Neuronal stem cell (in vitro differentiated cells): ENCODE data around the gene TRMU.

Experiments used
- DNase-seq: peaks from one replicate; pipeline ENCODE4 v3.0.0-alpha.2; 2013; ENCODE audit warnings: low spot score
- H2AFZ ChIP-seq: one replicate; pipeline ENCODE4 v1.6.1; 2013; ENCODE audit warnings: mild to moderate bottlenecking, low read length, inconsistent platforms
- H2AK5ac ChIP-seq: 2 replicates; pipeline ENCODE4 v1.6.1; 2013; ENCODE audit warnings: low read depth, mild to moderate bottlenecking, inconsistent platforms, low read length, moderate library complexity, mixed read lengths
- H2BK120ac ChIP-seq: 2 replicates; pipeline ENCODE4 v1.6.1; 2013; ENCODE audit warnings: low read depth, mild to moderate bottlenecking, inconsistent platforms, low read length, moderate library complexity, mixed read lengths
- H2BK12ac ChIP-seq: one replicate; pipeline ENCODE4 v1.6.1; 2013; ENCODE audit warnings: low read length, inconsistent platforms
- H2BK15ac ChIP-seq: 2 replicates; pipeline ENCODE4 v1.6.1; 2013; ENCODE audit warnings: mild to moderate bottlenecking, low read length, inconsistent platforms, mixed read lengths
- H2BK5ac ChIP-seq: one replicate; pipeline ENCODE4 v1.6.1; 2013; ENCODE audit warnings: inconsistent platforms, mild to moderate bottlenecking, low read length, moderate library complexity
- H3K14ac ChIP-seq: one replicate; pipeline ENCODE4 v1.6.1; 2013; ENCODE audit warnings: low read length, inconsistent platforms
- H3K18ac ChIP-seq: 2 replicates; pipeline ENCODE4 v1.6.1; 2013; ENCODE audit warnings: low read length, inconsistent platforms
- H3K23ac ChIP-seq: 2 replicates; pipeline ENCODE4 v1.6.1; 2013; ENCODE audit warnings: low read depth, mild to moderate bottlenecking, mixed read lengths, low read length, inconsistent platforms; ENCODE audit not compliant: poor library complexity
- H3K27ac ChIP-seq: replicated peaks from 3 replicates; pipeline ENCODE4 v1.5.1; 2013; ENCODE audit warnings: low read length, inconsistent platforms
- H3K27me3 ChIP-seq, 3 experiments: 2 replicates each; pipeline ENCODE4 v1.6.1; 2013; ENCODE audit warnings: low read length in 3 of 3, mild to moderate bottlenecking in 2 of 3, inconsistent platforms in 1 of 3, low read depth in 1 of 3, mixed read lengths in 1 of 3, moderate library complexity in 1 of 3; ENCODE audit not compliant: control insufficient read depth in 3 of 3, insufficient read depth in 3 of 3
- H3K36me3 ChIP-seq, 2 donors: replicated peaks in 1 of 2; 2 replicates each; pipeline ENCODE4 v1.6.1; 2013; ENCODE audit warnings: low read length in 2 of 2; ENCODE audit not compliant: control insufficient read depth in 2 of 2, insufficient read depth in 2 of 2
- H3K4ac ChIP-seq: 2 replicates; pipeline ENCODE4 v1.6.1; 2013; ENCODE audit warnings: inconsistent platforms, mild to moderate bottlenecking, low read length, moderate library complexity
- H3K4me1 ChIP-seq, 2 donors: 1 replicate in 1 of 2; 2 replicates in 1 of 2; pipeline ENCODE4 v1.6.1; 2013; ENCODE audit warnings: low read length in 2 of 2, low read depth in 1 of 2; ENCODE audit not compliant: control insufficient read depth in 2 of 2, insufficient read depth in 1 of 2
- H3K4me2 ChIP-seq: one replicate; pipeline ENCODE4 v1.6.1; 2013; ENCODE audit warnings: mild to moderate bottlenecking, low read length, inconsistent platforms; ENCODE audit not compliant: insufficient read depth, poor library complexity, severe bottlenecking
- H3K4me3 ChIP-seq, 2 donors: 2 replicates each; pipeline ENCODE4 v1.5.1; 2013; ENCODE audit warnings: low read length in 2 of 2, mild to moderate bottlenecking in 2 of 2, inconsistent platforms in 1 of 2, moderate library complexity in 1 of 2
- H3K79me1 ChIP-seq: one replicate; pipeline ENCODE4 v1.6.1; 2013; ENCODE audit warnings: low read depth, mild to moderate bottlenecking, inconsistent platforms, low read length, moderate library complexity
- H3K9ac ChIP-seq: one replicate; pipeline ENCODE4 v1.6.1; 2013; ENCODE audit warnings: mild to moderate bottlenecking, low read depth, low read length, inconsistent platforms; ENCODE audit not compliant: poor library complexity
- H3K9me3 ChIP-seq, 2 donors: replicated peaks in 1 of 2; 2 replicates each; pipeline versions ENCODE3 to v1.6.1; 2013; ENCODE audit warnings: low read length in 2 of 2, mild to moderate bottlenecking in 2 of 2, inconsistent platforms in 1 of 2, low read depth in 1 of 2, mixed read lengths in 1 of 2, moderate library complexity in 1 of 2; ENCODE audit not compliant: control insufficient read depth in 2 of 2, insufficient read depth in 1 of 2
- H4K8ac ChIP-seq: one replicate; pipeline ENCODE4 v1.6.1; 2013; ENCODE audit warnings: low read depth, mild to moderate bottlenecking, inconsistent platforms, low read length, moderate library complexity
- H4K91ac ChIP-seq: one replicate; pipeline ENCODE4 v1.6.1; 2013; ENCODE audit warnings: low read length, low read depth, mild to moderate bottlenecking, inconsistent platforms; ENCODE audit not compliant: poor library complexity
- WGBS, 2 donors: extraction: QIAGEN DNeasy Blood & Tissue Kit; methylation state at CpG; one replicate each; pipeline ENCODE4 v1.1.7; 2013; ENCODE audit warnings: missing lambda C conversion rate in 2 of 2, mixed read lengths in 1 of 2; ENCODE audit not compliant: insufficient read length in 2 of 2, insufficient replicate concordance in 1 of 2; ENCODE audit errors: extremely low coverage in 2 of 2; 5-methylcytosine and 5-hydroxymethylcytosine counted together

TRMU gene

DNA sequence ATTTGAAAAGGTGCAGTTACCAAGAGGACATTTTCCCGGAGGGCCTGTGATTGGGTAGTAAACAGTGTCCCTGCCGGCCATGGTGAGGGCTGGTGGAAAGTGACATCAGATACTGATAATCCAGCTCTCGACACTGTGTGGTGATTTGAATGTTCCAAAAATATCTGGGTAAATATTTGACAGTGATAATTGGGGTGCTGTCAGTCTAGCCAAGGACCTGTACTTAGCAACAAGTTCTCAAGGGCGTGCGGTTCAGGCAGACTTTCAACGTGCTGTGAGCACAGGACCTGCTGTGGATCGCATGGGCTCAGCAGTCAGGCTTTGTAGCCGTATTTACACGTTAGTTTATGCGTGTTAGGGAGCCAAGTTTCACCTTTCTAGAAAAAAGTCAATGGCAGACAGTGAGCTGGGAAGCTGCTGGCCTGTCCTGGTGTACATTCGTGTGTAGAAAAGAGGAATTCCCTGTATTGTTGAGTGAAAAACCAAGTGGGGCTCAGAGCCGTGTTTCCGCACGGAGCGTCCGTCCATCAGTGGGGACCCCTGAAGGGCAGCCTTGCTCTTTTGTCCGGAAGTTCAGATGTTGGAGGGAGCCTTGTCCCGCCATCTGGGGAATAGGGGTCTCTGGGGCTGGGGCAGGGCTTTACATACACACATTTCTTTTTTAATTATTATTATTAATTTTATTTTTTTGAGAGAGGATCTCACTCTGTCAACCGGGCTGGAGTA, 11.3 kb downstream of the TRMU start:
- H3K36me3 ChIP-seq = peaks cover 58 to 99% of the 10 kb centered on the region in 2 donors

DNA sequence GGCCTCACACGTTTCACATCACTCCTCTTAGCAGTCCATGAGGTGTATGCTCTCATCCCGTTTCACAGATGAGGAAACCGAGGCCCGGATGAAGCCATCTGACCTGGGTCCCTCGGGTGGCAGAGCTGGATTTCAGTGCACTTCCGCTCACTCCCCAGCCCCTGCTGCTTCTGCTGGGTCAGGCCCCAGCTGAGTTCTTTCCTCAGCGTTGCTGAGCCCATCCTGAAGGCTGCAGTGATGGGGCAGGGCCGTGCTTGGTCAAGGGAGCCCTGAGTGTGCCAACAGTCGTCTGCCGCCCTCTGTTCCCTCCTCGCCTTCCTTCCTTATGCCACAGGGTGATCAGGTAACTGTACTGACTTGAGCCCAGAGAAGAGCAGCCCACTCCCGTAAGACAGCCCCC, 12.1 kb downstream of the TRMU start:
- Histone ChIP-seq H3K14ac (no peak overlapping the region), H3K4me2 (no peak overlapping the region), H4K8ac (no peak overlapping the region), H2BK12ac (no peak overlapping the region), H3K9ac (no peak overlapping the region), H2BK120ac (no peak overlapping the region), H3K27me3 (no peaks in the 10 kb centered on the region), H2BK15ac (no peak overlapping the region), H2AFZ (no peak overlapping the region), H3K4ac (no peak overlapping the region), H3K23ac (no peak overlapping the region), H3K36me3 (peaks cover 58 to 99% of the 10 kb centered on the region in 2 donors), H3K4me1 (peaks cover 0 to 3% of the 10 kb centered on the region in 2 donors), H3K9me3 (no peaks in the 10 kb centered on the region), H3K27ac (no peak overlapping the region), H2BK5ac (no peak overlapping the region), H3K79me1 (no peaks in the 10 kb centered on the region), H3K4me3 (no peak overlapping the region), H2AK5ac (no peak overlapping the region), H4K91ac (no peak overlapping the region), H3K18ac (no peak overlapping the region)
- no CpG with 5 or more reads among the region's 12 CpGs for WGBS, 2 donors
- DNase-seq = no peak

More for the DNA sequence above, 11.3 kb downstream of the TRMU start:
- Histone ChIP-seq H2AFZ (no peak overlapping the region), H2AK5ac (no peak overlapping the region), H2BK5ac (no peak overlapping the region), H4K91ac (no peak overlapping the region), H3K4ac (no peak overlapping the region), H3K9ac (no peak overlapping the region), H3K23ac (no peak overlapping the region), H3K79me1 (no peaks in the 10 kb centered on the region), H2BK12ac (no peak overlapping the region), H3K9me3 (no peaks in the 10 kb centered on the region), H3K4me2 (no peak overlapping the region), H3K4me3 (no peak overlapping the region), H3K27me3 (no peaks in the 10 kb centered on the region), H3K18ac (no peak overlapping the region), H3K14ac (no peak overlapping the region), H3K4me1 (peaks cover 0 to 3% of the 10 kb centered on the region in 2 donors), H2BK15ac (no peak overlapping the region), H3K27ac (no peak overlapping the region), H2BK120ac (no peak overlapping the region), H4K8ac (no peak overlapping the region)
- no peak for DNase-seq
- no CpG with 5 or more reads among the region's 19 CpGs for WGBS, 2 donors

DNA sequence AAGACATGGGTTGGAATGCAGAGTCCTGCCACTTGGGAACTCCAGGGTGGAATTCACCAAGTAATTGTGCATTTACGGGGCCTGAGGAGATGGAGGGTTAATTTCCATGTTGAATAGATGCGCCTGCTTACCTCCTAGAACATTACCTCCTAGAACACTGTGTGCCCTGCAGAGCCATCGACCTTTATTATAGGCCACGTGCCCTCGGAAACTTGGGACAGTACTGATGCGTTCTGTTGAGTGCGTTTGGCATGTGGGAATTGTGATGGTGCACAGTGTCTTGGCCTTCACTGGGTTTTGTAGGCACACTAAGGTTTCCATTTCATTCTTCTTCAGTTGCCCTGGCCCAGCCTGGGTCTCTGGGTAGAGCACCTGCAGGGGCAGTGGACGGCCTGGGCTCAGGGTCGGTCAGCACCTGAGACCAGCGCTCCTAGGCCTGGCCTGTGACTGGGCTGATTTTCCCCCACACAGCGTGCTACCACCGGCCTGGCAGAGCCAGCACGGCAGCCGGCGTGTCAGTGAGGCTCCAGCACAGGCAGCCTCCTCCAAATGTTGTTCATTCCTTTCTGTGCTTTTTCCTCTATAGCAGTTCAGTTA, 12.7 kb downstream of the TRMU start:
- Histone ChIP-seq H4K8ac (no peak overlapping the region), H3K9ac (peak overlapping the region; percentile 7), H3K27me3 (no peaks in the 10 kb centered on the region), H3K9me3 (no peaks in the 10 kb centered on the region), H2BK120ac (no peak overlapping the region), H2AFZ (no peak overlapping the region), H3K14ac (no peak overlapping the region), H3K27ac (no peak overlapping the region), H2BK15ac (no peak overlapping the region), H3K79me1 (peaks cover 3% of the 10 kb centered on the region), H3K4me1 (peaks cover 0 to 3% of the 10 kb centered on the region in 2 donors), H2AK5ac (no peak overlapping the region), H3K4me3 (no peak overlapping the region), H3K4ac (no peak overlapping the region), H3K18ac (no peak overlapping the region), H3K23ac (no peak overlapping the region), H3K4me2 (no peak overlapping the region), H2BK5ac (no peak overlapping the region), H4K91ac (no peak overlapping the region), H3K36me3 (peaks cover 60 to 99% of the 10 kb centered on the region in 2 donors), H2BK12ac (no peak overlapping the region)
- no CpG with 5 or more reads among the region's 15 CpGs for WGBS, 2 donors
- DNase-seq = no peak

DNA sequence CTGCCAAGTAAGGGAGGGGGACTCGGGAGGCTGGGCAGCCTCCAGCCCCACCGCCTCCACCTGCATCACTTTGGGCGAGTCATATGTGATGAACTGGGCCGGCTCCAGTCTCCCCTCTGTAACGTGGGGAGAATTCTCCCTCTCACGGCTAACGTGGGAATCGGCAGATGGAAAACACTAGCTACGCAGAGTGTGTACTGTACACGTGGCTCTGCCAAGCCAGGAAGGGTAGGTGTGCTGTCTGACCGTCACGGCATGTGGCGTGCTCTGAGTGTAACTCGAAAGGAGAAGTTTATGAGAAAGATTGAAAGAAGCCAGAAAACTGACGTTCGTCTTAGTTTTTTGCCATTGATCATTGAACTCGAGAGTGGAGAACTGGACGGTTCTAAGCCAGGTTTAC, 13.7 kb downstream of the TRMU start:
- Histone ChIP-seq H2BK12ac (no peak overlapping the region), H2BK5ac (no peak overlapping the region), H3K4me1 (no peaks in the 10 kb centered on the region), H3K23ac (no peak overlapping the region), H3K18ac (no peak overlapping the region), H3K9ac (no peak overlapping the region), H3K27ac (no peak overlapping the region), H4K91ac (no peak overlapping the region), H3K36me3 (peaks cover 66 to 99% of the 10 kb centered on the region in 2 donors), H3K4me3 (no peak overlapping the region), H3K4me2 (no peak overlapping the region), H2AK5ac (no peak overlapping the region), H3K4ac (no peak overlapping the region), H3K14ac (no peak overlapping the region), H2AFZ (no peak overlapping the region), H3K9me3 (no peaks in the 10 kb centered on the region), H3K79me1 (peaks cover 3% of the 10 kb centered on the region), H4K8ac (no peak overlapping the region), H2BK120ac (no peak overlapping the region), H3K27me3 (no peaks in the 10 kb centered on the region), H2BK15ac (no peak overlapping the region)
- no peak for DNase-seq
- no CpG with 5 or more reads among the region's 18 CpGs for WGBS, 2 donors
